WI38 (cell line): ENCODE results near the gene PTOV1.

Source experiments
- H3K4me3 ChIP-seq: 2 replicates; pipeline ENCODE4 v1.5.1; 2011; ENCODE audit warnings: low read depth, mild to moderate bottlenecking, control low read depth, low read length
- CTCF ChIP-seq: IDR thresholded peaks from 2 replicates; pipeline ENCODE4 v1.5.1; 2012; ENCODE audit warnings: low read depth, mild to moderate bottlenecking, control low read depth, low read length

PTOV1 gene

GRCh38 chr19:49844138-49845095 lies 6.5 kb upstream of the PTOV1 start:
- no peak overlapping the region for H3K4me3 ChIP-seq
- TF ChIP-seq CTCF, result no peak

- TF ChIP-seq CTCF, result no peak
- no peak overlapping the region for H3K4me3 ChIP-seq
These were observed 5.5 kb upstream of the PTOV1 start for GRCh38 chr19:49845414-49845813.

GRCh38 chr19:49846408-49846807 lies 4.6 kb upstream of the PTOV1 start:
- TF ChIP-seq CTCF, result no peak
- H3K4me3 ChIP-seq, result no peak overlapping the region

GRCh38 chr19:49847731-49848696 lies 2.9 kb upstream of the PTOV1 start:
- no peak overlapping the region for H3K4me3 ChIP-seq

GRCh38 chr19:49848938-49849337 lies 2.0 kb upstream of the PTOV1 start:
- no peak for TF ChIP-seq CTCF
- no peak overlapping the region for H3K4me3 ChIP-seq

More at GRCh38 chr19:49847731-49848696, 2.9 kb upstream of the PTOV1 start:
- TF ChIP-seq CTCF, result no peak

GRCh38 chr19:49849433-49850220 lies 1.3 kb upstream of the PTOV1 start:
- no peak overlapping the region for H3K4me3 ChIP-seq
- TF ChIP-seq CTCF, result no peak
